BJ (cell line): ENCODE results near the gene ARPIN. TPM values are rescaled to one million over a fixed set of nuclear protein-coding genes. Genes with fewer than 3 reads are reported as not detected.

Source experiments
- CTCF ChIA-PET: fragments of 350-600 bp; formaldehyde crosslinking; extraction: SDS; loops from one replicate; lab custom pipeline; 2021; ENCODE audit warnings: antibody characterized with exemption, inconsistent platforms; lab: Yijun Ruan, JAX
- POLR2A ChIA-PET: fragments of 300-600 bp; sonication (Branson Sonifier 250); formaldehyde crosslinking; extraction: SDS; loops from one replicate; lab custom pipeline; 2021; ENCODE audit warnings: antibody characterized with exemption; lab: Charles Lee
- DNase-seq: peaks from one replicate; pipeline ENCODE4 v3.0.0-alpha.2; 2011; ENCODE audit warnings: low read depth
- H3K27me3 ChIP-seq: 2 replicates; pipeline ENCODE4 v1.6.0; 2011; ENCODE audit warnings: low read length; ENCODE audit not compliant: control insufficient read depth, insufficient read depth
- H3K36me3 ChIP-seq: 2 replicates; pipeline ENCODE4 v1.5.1; 2011; ENCODE audit warnings: low read length; ENCODE audit not compliant: control insufficient read depth, insufficient read depth
- H3K4me3 ChIP-seq: 2 replicates; pipeline ENCODE4 v1.5.1; 2011; ENCODE audit warnings: low read depth, mild to moderate bottlenecking, control low read depth, low read length
- polyA plus RNA-seq: library from polyadenylated mRNA; depleted of rRNA; stranded (reverse); fragments of >200 nt; gene quantifications from 2 replicates; pipeline ENCODE4 v1.2.3, GENCODE V29; 2011
- TF ChIP-seq, protein P1 (sequence below): IDR thresholded peaks from 2 replicates; pipeline ENCODE4 v1.5.1; 2011; ENCODE audit warnings: low read depth, mild to moderate bottlenecking, control low read depth, inconsistent platforms, low read length, moderate library complexity; ENCODE audit not compliant: insufficient read depth

The ARPIN gene
- polyA plus RNA-seq, 1 experiment = 11.2 TPM

DNA sequence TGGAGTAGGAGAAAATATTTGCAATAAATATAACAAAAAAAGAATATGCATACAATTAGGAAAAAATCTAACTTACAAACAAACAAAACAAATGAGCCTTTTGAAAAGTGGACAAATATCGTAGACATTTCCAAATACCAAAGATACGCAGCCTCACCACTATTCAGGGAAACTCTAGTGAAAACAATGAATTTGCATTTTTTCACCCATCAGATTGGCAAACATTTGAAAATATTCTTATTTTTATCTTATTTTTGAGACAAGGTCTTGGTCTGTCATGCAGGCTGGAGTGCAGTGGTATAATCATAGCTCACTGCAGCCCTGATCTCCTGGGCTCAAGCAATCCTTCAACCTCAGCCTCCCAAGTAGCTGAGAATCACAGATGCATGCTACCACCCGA is 34.4 kb downstream of the ARPIN start:
- no peaks in the 10 kb centered on the region for H3K27me3 ChIP-seq
- H3K36me3 ChIP-seq = peaks cover 2% of the 10 kb centered on the region; the same call in 1 of the 2 replicates
- ChIA-PET CTCF (interaction anchor here (1.1 to 6.5 kb wide), 4 partner anchors 10 to 137 kb away, joined by 3 to 221 read pairs (median 30); no protein-coding TSS in a partner anchor), POLR2A (no interaction called here)
- no peak for DNase-seq
- no peak overlapping the region for H3K4me3 ChIP-seq
- TF ChIP-seq, protein P1, sequence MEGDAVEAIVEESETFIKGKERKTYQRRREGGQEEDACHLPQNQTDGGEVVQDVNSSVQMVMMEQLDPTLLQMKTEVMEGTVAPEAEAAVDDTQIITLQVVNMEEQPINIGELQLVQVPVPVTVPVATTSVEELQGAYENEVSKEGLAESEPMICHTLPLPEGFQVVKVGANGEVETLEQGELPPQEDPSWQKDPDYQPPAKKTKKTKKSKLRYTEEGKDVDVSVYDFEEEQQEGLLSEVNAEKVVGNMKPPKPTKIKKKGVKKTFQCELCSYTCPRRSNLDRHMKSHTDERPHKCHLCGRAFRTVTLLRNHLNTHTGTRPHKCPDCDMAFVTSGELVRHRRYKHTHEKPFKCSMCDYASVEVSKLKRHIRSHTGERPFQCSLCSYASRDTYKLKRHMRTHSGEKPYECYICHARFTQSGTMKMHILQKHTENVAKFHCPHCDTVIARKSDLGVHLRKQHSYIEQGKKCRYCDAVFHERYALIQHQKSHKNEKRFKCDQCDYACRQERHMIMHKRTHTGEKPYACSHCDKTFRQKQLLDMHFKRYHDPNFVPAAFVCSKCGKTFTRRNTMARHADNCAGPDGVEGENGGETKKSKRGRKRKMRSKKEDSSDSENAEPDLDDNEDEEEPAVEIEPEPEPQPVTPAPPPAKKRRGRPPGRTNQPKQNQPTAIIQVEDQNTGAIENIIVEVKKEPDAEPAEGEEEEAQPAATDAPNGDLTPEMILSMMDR = no peak

DNA sequence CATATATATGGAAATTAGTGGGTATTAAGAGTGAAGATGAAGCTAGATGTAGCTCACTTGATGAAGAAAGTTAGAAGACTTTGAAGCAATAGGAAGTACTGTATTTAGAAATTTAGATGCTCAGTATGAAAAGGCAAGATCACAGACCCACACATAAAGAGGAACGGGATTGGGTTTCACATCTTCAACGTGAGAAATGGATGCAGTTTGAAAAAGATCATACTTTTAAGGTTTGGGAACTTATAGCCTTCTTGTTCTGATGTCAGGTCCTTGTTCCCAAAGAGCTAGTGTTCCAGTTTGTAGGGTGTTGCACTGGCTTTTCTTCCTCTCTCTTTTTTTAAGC is 35.7 kb downstream of the ARPIN start:
- ChIA-PET CTCF (interaction anchor here (1.1 to 6.5 kb wide), 16 partner anchors 11 to 344 kb away, joined by 3 to 221 read pairs (median 4); partner anchors contain the start of genes ANPEP, AP3S2 and MESP1), POLR2A (interaction anchor here (1.1 kb wide), 1 partner anchor 116 kb away, joined by 5 read pairs; no protein-coding TSS in a partner anchor)
- H3K36me3 ChIP-seq = peaks cover 1% of the 10 kb centered on the region; the same call in 1 of the 2 replicates
- no peaks in the 10 kb centered on the region for H3K27me3 ChIP-seq
- DNase-seq = no peak
- TF ChIP-seq, protein P1 = no peak
- H3K4me3 ChIP-seq = no peak overlapping the region

DNA sequence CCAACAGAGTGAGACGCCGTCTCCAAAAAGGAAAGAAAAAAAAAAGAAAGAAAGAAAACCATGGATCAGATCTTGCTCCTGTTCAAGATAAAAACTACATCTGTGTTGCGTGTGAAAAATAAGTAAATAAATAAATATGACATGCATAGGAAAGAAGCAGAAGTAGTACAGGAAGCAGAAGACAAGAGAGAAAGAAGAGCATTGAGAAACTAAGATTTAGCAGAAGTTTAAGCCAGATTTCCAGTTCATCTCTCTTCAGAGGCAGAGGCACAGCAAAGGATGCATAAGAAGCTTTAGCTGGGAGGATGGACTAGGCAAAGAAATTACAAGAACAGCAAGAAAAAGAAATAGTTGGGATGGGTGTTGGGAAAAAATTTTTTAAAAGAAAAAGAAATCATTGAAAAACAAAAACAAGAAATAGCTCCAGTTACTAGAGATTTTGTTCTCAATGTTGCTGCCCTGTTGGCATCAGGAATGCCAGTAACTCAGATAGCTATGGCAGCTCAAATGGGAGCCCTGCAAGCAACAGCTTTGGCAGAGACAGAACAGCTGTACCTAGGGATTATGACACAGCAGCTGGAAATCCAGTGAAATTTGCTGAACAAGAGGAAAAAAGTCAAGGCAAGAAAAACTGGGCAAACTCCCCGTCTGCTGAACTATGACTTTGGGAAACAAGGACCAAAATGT is 36.2 kb downstream of the ARPIN start:
- H3K4me3 ChIP-seq = no peak overlapping the region
- H3K27me3 ChIP-seq = no peaks in the 10 kb centered on the region
- ChIA-PET POLR2A (interaction anchor here (1.1 kb wide), 1 partner anchor 116 kb away, joined by 5 read pairs; no protein-coding TSS in a partner anchor), CTCF (interaction anchor here (1.1 to 6.5 kb wide), 18 partner anchors 10 to 345 kb away, joined by 3 to 221 read pairs (median 6); partner anchors contain the start of genes ANPEP, AP3S2 and MESP1)
- no peak for DNase-seq
- TF ChIP-seq, protein P1 = no peak
- H3K36me3 ChIP-seq = peaks cover 1% of the 10 kb centered on the region; the same call in 1 of the 2 replicates

DNA sequence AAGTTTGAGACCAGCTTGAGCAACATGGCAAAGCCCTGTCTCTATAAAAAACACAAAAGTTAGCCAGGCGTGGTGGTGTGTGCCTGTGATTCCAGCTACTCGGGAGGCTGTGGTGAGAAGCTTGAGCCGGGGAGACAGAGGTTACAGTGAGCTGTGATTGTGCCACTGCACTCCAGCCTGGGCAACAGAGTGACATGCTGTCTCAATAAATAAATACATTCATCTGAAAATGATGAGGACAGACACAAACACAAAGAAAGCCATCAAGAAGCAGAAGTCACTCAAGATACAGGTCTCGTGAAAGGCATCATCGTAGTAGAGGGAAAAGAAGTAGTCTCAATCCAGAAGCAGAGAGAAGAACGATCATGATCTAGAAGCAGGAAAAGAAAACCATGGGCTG is 37.0 kb downstream of the ARPIN start:
- no peaks in the 10 kb centered on the region for H3K27me3 ChIP-seq
- H3K36me3 ChIP-seq = peaks cover 1% of the 10 kb centered on the region; the same call in 1 of the 2 replicates
- CTCF ChIA-PET = interaction anchor here (0.7 to 6.5 kb wide), 13 partner anchors 9 to 134 kb away, joined by 3 to 221 read pairs (median 10); partner anchors contain the start of gene MESP2
- TF ChIP-seq, protein P1 = no peak
- POLR2A ChIA-PET = no interaction called here
- no peak for DNase-seq
- H3K4me3 ChIP-seq = no peak overlapping the region

DNA sequence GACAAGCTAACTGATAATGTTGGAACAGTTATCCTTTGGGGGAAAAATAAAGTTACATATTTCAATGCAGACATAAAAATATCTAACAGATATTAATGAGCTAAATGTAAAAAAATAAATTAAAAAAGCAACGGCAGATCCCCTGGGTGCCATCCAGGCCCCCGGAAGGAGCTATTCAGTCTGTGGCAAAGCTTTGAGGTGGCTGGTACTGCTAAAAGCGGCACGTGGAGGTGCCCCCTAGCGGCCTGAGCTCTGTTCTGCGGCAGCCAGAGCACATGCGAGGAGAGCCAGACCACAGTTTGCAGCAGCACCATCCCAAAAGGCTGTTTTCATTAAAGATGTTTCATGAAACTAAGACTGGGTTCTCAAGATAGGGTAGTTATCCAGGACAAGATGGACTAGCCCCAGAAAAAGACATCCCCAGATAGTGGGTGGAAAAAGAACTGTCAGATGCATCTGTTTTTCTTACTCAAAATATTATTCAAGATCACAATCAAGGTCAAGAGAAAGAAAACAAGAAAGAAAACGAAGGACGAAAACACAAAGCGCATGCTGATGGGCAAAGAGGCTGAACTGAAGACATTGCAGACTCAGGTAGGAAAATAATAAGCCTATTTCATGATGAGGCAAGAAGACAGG is 37.7 kb downstream of the ARPIN start:
- Histone ChIP-seq H3K4me3 (no peak overlapping the region), H3K36me3 (peaks cover 1% of the 10 kb centered on the region; the same call in 1 of the 2 replicates), H3K27me3 (no peaks in the 10 kb centered on the region)
- TF ChIP-seq, protein P1 = peak; percentile 98
- DNase-seq = no peak
- ChIA-PET POLR2A (interaction anchor here (1.0 kb wide), 1 partner anchor 114 kb away, joined by 4 read pairs; no protein-coding TSS in a partner anchor), CTCF (interaction anchor here (0.6 to 6.5 kb wide), 45 partner anchors 8 to 351 kb away, joined by 3 to 221 read pairs (median 5); partner anchors contain the start of genes ANPEP, IDH2, MESP1 and MESP2)
